ENCODE results near the gene THYN1. TPM values are rescaled to one million over a fixed set of nuclear protein-coding genes. Genes with fewer than 3 reads are reported as not detected.

The THYN1 gene
- total RNA-seq, 1 donor from 2014 or later = 58.8 TPM

- Mint-ChIP-seq H3K4me1 (ENCODE audit: low read depth) (peaks cover 7% of the 10 kb centered on the region), H3K4me3 (no peak overlapping the region), H3K36me3 (ENCODE audit: low read depth) (peaks cover 27% of the 10 kb centered on the region), H3K9me3 (no peaks in the 10 kb centered on the region), H3K27ac (no peak overlapping the region), H3K27me3 (ENCODE audit: insufficient read depth) (no peaks in the 10 kb centered on the region)
- intact Hi-C loops (cut with micrococcal nuclease) = no loop called here
- DNase-seq (ENCODE audit: low spot score) = no peak
These were observed 15.6 kb downstream of the THYN1 start for GRCh38 chr11:134237557-134237922.

- peak overlapping the region; percentile 10 for H3K27ac Mint-ChIP-seq
- no peak for DNase-seq (ENCODE audit: low spot score)
- H3K9me3 Mint-ChIP-seq = no peaks in the 10 kb centered on the region
These were observed 16.2 kb downstream of the THYN1 start for GRCh38 chr11:134236834-134237556.

GRCh38 chr11:134235399-134235798, 17.8 kb downstream of the THYN1 start:
- intact Hi-C loops (cut with micrococcal nuclease) = no loop called here
- Mint-ChIP-seq H3K27ac (no peak overlapping the region), H3K4me1 (ENCODE audit: low read depth) (peaks cover 22% of the 10 kb centered on the region), H3K9me3 (no peaks in the 10 kb centered on the region), H3K4me3 (no peak overlapping the region), H3K36me3 (ENCODE audit: low read depth) (peaks cover 24% of the 10 kb centered on the region), H3K27me3 (ENCODE audit: insufficient read depth) (no peaks in the 10 kb centered on the region)
- DNase-seq (ENCODE audit: low spot score) = no peak

More at GRCh38 chr11:134236834-134237556, 16.2 kb downstream of the THYN1 start:
- Mint-ChIP-seq H3K36me3 (ENCODE audit: low read depth) (peaks cover 25% of the 10 kb centered on the region), H3K4me1 (ENCODE audit: low read depth) (peaks cover 12% of the 10 kb centered on the region), H3K27me3 (ENCODE audit: insufficient read depth) (no peaks in the 10 kb centered on the region), H3K4me3 (no peak overlapping the region)
- intact Hi-C loops (cut with micrococcal nuclease) = no loop called here

GRCh38 chr11:134233729-134234179, 19.4 kb downstream of the THYN1 start:
- H3K9me3 Mint-ChIP-seq = no peaks in the 10 kb centered on the region
- H3K27ac Mint-ChIP-seq = no peak overlapping the region
- intact Hi-C loops (cut with micrococcal nuclease) = no loop called here
- H3K36me3 Mint-ChIP-seq (ENCODE audit: low read depth) = peaks cover 29% of the 10 kb centered on the region
- DNase-seq (ENCODE audit: low spot score) = no peak
- H3K4me3 Mint-ChIP-seq = no peak overlapping the region
- peaks cover 38% of the 10 kb centered on the region for H3K4me1 Mint-ChIP-seq (ENCODE audit: low read depth)
- H3K27me3 Mint-ChIP-seq (ENCODE audit: insufficient read depth) = no peaks in the 10 kb centered on the region

GRCh38 chr11:134231958-134232659, 21.0 kb downstream of the THYN1 start:
- DNase-seq (ENCODE audit: low spot score) = no peak
- peak overlapping the region; percentile 36 for H3K27ac Mint-ChIP-seq
- no peaks in the 10 kb centered on the region for H3K9me3 Mint-ChIP-seq
- intact Hi-C loops (cut with micrococcal nuclease) = no loop called here
- no peak overlapping the region for H3K4me3 Mint-ChIP-seq
- H3K4me1 Mint-ChIP-seq (ENCODE audit: low read depth) = peaks cover 52% of the 10 kb centered on the region
- H3K27me3 Mint-ChIP-seq (ENCODE audit: insufficient read depth) = no peaks in the 10 kb centered on the region
- H3K36me3 Mint-ChIP-seq (ENCODE audit: low read depth) = peaks cover 23% of the 10 kb centered on the region

- Mint-ChIP-seq H3K9me3 (no peaks in the 10 kb centered on the region), H3K27me3 (ENCODE audit: insufficient read depth) (no peaks in the 10 kb centered on the region), H3K36me3 (ENCODE audit: low read depth) (peaks cover 18% of the 10 kb centered on the region), H3K27ac (no peak overlapping the region), H3K4me1 (ENCODE audit: low read depth) (peaks cover 65% of the 10 kb centered on the region), H3K4me3 (no peak overlapping the region)
- no peak for DNase-seq (ENCODE audit: low spot score)
- intact Hi-C loops (cut with micrococcal nuclease) = no loop called here
These were observed 22.8 kb downstream of the THYN1 start for GRCh38 chr11:134230339-134230738.

- intact Hi-C loops (cut with micrococcal nuclease) = no loop called here
- Mint-ChIP-seq H3K36me3 (ENCODE audit: low read depth) (peaks cover 13% of the 10 kb centered on the region), H3K27me3 (ENCODE audit: insufficient read depth) (no peaks in the 10 kb centered on the region), H3K4me1 (ENCODE audit: low read depth) (peaks cover 65% of the 10 kb centered on the region), H3K9me3 (no peaks in the 10 kb centered on the region), H3K4me3 (peak overlapping the region; percentile 58), H3K27ac (no peak overlapping the region)
- DNase-seq (ENCODE audit: low spot score) = no peak
These were observed 23.9 kb downstream of the THYN1 start for GRCh38 chr11:134229126-134229790.

GRCh38 chr11:134228625-134229024, 24.5 kb downstream of the THYN1 start:
- Mint-ChIP-seq H3K27ac (no peak overlapping the region), H3K36me3 (ENCODE audit: low read depth) (peaks cover 13% of the 10 kb centered on the region), H3K27me3 (ENCODE audit: insufficient read depth) (no peaks in the 10 kb centered on the region), H3K4me1 (ENCODE audit: low read depth) (peaks cover 65% of the 10 kb centered on the region), H3K4me3 (no peak overlapping the region), H3K9me3 (no peaks in the 10 kb centered on the region)
- no peak for DNase-seq (ENCODE audit: low spot score)
- intact Hi-C loops (cut with micrococcal nuclease) = no loop called here

- Mint-ChIP-seq H3K9me3 (no peaks in the 10 kb centered on the region), H3K4me1 (ENCODE audit: low read depth) (peaks cover 67% of the 10 kb centered on the region), H3K4me3 (peak overlapping the region; percentile 70), H3K27ac (no peak overlapping the region), H3K36me3 (ENCODE audit: low read depth) (peaks cover 20% of the 10 kb centered on the region), H3K27me3 (ENCODE audit: insufficient read depth) (no peaks in the 10 kb centered on the region)
- DNase-seq (ENCODE audit: low spot score) = no peak
- intact Hi-C loops (cut with micrococcal nuclease) = no loop called here
These were observed 26.3 kb downstream of the THYN1 start for GRCh38 chr11:134226806-134227325.

GRCh38 chr11:134224710-134225664, 28.2 kb downstream of the THYN1 start:
- Mint-ChIP-seq H3K27ac (peak overlapping the region; percentile 93), H3K27me3 (ENCODE audit: insufficient read depth) (no peaks in the 10 kb centered on the region), H3K9me3 (no peaks in the 10 kb centered on the region), H3K4me1 (ENCODE audit: low read depth) (peaks cover 69% of the 10 kb centered on the region), H3K4me3 (peak overlapping the region; percentile 93), H3K36me3 (ENCODE audit: low read depth) (peaks cover 27% of the 10 kb centered on the region)
- intact Hi-C loops (cut with micrococcal nuclease) = loop anchor here (1.0 to 5.0 kb wide), 10 partner anchors 18 to 297 kb away; partner anchors contain the start of genes ACAD8, GLB1L2, GLB1L3 and IGSF9B
- DNase-seq (ENCODE audit: low spot score) = peak; percentile 64

GRCh38 chr11:134223836-134224709, 29.1 kb downstream of the THYN1 start, which contains the start of the genes NCAPD3 and VPS26B:
NCAPD3 (minus strand) TSS chr11:134223967; CDS start chr11:134223926, 41 bp downstream.
VPS26B (plus strand) TSS chr11:134224671; CDS start chr11:134225123, 452 bp downstream.
- DNase-seq (ENCODE audit: low spot score) = peak; percentile 94
- Mint-ChIP-seq H3K4me1 (ENCODE audit: low read depth) (peaks cover 63% of the 10 kb centered on the region), H3K36me3 (ENCODE audit: low read depth) (peaks cover 24% of the 10 kb centered on the region), H3K4me3 (peak within 1 kb of the TSS; percentile 98), H3K9me3 (no peaks in the 10 kb centered on the region), H3K27ac (peak within 1 kb of the TSS; percentile 99), H3K27me3 (ENCODE audit: insufficient read depth) (no peaks in the 10 kb centered on the region)
- intact Hi-C loops (cut with micrococcal nuclease) = loop anchor here (1.0 to 5.0 kb wide), 7 partner anchors 17 to 296 kb away; partner anchors contain the start of genes ACAD8, GLB1L2, IGSF9B and JAM3

Measured in activated T-helper 1 cell treated with anti-CD3 and anti-CD28 coated beads, Interleukin-12 subunit alpha, Interleukin-12 subunit beta, Interleukin-2, Interleukin-4 antibody, amounts not matched to agents 30 ng/mL and 10 ng/mL and 1 ng/mL, durations not matched to agents 14 hours and 24 hours and 36 hours (primary cell).